NCI-H82 (cell line): ENCODE measurements around the gene CACNG1.
"Not testable (repeated sequence)": the region's sequence is repeated elsewhere in the genome, so short reads cannot be mapped to it uniquely, and the experiment has no call there.

Experiments used
- DNase-seq: peaks from one replicate; lab custom pipeline; 2025; lab: John Stamatoyannopoulos, UW

CACNG1 gene

GRCh38 chr17:67079491-67079890, 35.1 kb downstream of the CACNG1 start:
- DNase-seq: no peak

- no peak for DNase-seq
Observed at GRCh38 chr17:67080804-67081203, 36.5 kb downstream of the CACNG1 start.

GRCh38 chr17:67082107-67082506, 37.8 kb downstream of the CACNG1 start:
- no peak for DNase-seq

DNA sequence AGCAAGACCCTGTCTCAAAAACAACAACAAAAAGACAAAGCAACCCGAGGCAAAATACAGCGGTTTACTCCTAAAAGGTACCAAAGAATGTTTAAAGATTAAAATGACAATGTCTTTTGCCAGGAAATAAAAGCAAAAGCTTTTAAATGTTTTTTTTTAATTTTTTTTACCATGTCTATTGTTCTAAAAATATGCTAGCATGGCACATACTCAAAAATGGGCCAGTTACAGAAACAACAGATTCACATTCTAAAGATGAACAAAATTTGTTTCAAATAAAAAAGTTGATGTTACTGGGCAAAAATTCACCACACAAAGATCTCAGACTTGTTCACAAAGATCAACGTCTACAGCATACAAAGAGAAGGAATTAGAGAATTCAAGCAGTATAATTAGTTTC, 41.1 kb downstream of the CACNG1 start:
- no peak for DNase-seq

DNA sequence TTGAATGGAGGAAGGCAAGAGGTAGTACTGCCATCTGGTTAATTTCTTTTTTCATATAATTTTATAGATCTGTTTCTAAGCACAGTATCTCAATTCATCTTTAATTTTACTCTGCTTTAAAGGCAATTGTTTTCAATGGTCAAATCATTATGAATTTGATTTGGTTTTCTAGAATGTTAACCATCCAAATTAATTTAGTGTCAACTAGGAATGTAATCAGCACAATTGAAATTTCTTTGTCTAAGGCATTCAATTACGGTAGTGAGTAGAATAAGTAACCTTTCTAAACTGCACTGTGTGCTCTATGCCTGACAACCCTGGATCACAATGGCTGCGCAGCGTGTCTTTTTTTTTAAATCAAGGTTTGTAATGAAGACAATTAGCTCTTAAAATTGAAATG, 44.3 kb downstream of the CACNG1 start:
- DNase-seq: no peak

DNA sequence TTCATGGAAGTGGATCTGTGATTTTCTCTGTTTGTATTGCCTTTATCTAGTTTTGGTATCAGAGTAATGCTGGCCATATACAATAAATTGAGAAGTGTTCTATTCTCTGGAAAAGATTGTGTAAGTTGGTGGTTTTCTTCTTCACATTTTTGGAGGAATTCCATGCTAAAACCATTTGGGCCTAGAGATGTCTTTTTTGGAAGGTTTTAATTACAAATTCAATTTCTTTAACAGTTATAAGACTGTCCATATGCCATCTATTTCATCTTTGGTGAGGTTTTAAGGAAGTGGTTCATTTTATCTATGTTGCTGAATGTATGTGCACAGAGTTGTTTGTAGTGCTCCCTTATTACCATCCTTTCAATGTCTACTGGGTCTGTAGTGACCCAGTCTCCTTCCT, 46.0 kb downstream of the CACNG1 start:
- DNase-seq: no peak

DNA sequence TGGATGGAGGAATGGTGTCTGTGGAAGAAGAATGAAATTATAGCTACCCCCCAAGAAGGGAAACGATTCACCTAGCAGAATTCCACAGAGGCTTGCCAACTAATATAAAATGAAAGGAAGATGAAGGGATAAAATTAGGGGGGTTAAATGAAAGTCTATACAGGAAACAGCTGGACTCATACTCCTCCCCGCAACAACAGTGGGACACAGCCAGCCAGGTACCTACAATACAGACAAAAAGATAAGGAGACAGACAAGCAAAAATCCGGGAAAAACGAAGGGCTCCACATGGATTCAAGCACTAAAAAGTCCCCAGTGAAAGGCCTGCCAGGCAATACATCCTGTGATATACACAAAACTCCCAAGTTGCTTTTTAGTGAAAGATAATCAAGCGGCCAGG, 47.9 kb downstream of the CACNG1 start:
- no peak for DNase-seq

DNA sequence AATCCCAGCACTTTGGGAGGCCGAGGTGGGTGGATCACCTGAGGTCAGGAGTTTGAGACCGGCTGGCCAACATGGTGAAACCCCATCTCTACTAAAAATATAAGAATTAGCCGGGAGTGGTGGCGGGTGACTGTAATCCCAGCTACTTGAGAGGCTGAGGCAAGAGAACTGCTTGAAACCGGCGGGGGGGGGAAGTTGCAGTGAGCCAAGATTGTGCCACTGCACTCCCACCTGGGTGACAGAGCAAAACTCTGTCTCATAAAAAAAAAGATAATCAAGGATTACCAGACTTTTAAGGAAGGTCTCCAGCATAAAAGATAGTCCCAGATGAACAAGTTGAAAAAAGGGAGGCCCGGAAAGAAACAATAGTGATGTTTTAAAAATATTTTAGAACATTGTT, 48.4 kb downstream of the CACNG1 start:
- DNase-seq: not testable (repeated sequence)

GRCh38 chr17:67093348-67093747, 49.0 kb downstream of the CACNG1 start:
- DNase-seq: no peak

GRCh38 chr17:67095291-67095690, 50.9 kb downstream of the CACNG1 start:
- DNase-seq: not testable (repeated sequence)

DNA sequence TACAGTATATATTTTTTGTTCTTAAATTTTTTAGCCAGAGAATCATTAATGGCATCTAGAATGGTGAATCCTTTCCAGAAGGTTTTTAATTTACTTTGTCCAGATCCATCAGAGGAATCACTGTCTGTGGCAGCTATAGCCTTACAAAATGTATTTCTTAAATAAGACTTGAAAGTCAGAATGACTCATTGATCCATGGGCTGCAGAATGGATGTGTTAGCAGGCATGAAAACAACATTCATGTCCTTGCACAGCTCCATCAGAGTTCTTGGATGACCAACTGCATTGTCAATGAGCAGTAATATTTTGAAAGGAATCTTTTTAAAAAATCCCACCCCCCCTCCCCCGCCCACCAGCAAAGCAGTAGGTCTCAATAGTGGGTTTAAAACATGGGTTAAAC, 51.4 kb downstream of the CACNG1 start:
- no peak for DNase-seq

GRCh38 chr17:67096609-67097008, 52.3 kb downstream of the CACNG1 start:
- DNase-seq: no peak

- DNase-seq: no peak
Observed at GRCh38 chr17:67098006-67098405, 53.7 kb downstream of the CACNG1 start.

DNA sequence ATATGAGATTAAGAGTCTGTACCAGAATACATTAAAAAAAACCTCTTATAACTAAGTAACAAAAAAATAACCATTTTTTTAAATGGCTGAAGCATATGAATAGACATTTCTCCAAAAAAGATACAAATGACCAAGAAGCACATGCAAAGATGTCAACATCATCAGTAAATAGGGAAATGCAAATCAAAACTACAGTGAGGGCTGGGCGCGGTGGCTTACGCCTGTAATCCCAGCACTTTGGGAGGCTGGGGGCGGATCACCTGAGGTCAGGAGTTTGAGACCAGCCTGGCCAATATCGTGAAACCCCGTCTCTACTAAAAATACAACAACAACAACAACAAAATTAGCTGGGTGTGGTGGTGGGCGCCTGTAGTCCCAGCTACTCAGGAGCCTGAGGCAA, 60.3 kb downstream of the CACNG1 start:
- DNase-seq: not testable (repeated sequence)

- no peak for DNase-seq
Observed at GRCh38 chr17:67105213-67105612, 60.9 kb downstream of the CACNG1 start.
